ENCODE data around the gene ACADL. TPM values are rescaled to one million over a fixed set of nuclear protein-coding genes. Genes with fewer than 3 reads are reported as not detected.

The ACADL gene
- total RNA-seq, 1 donor from 2014 or later = 1.5 TPM

- no peaks in the 10 kb centered on the region for H3K27me3 ChIP-seq (ENCODE audit: control insufficient read depth, insufficient read depth, low read length)
- TF ChIP-seq CTCF (IDR thresholded peaks at IDR 0.05; ENCODE audit: insufficient read depth, low read length, poor library complexity, severe bottlenecking) = no peak
- H3K36me3 ChIP-seq (ENCODE audit: control insufficient read depth, insufficient read depth, low read length) = no peaks in the 10 kb centered on the region
- H3K4me3 ChIP-seq (ENCODE audit: low read depth, low read length) = no peak overlapping the region
- no peak for DNase-seq (ENCODE audit: low read depth)
Measured at GRCh38 chr2:210263841-210264240, 38.6 kb upstream of the ACADL start.

- DNase-seq (ENCODE audit: low read depth) = no peak
- no peaks in the 10 kb centered on the region for H3K27me3 ChIP-seq (ENCODE audit: control insufficient read depth, insufficient read depth, low read length)
- no peak overlapping the region for H3K4me3 ChIP-seq (ENCODE audit: low read depth, low read length)
- no peak for TF ChIP-seq CTCF (IDR thresholded peaks at IDR 0.05; ENCODE audit: insufficient read depth, low read length, poor library complexity, severe bottlenecking)
- no peaks in the 10 kb centered on the region for H3K36me3 ChIP-seq (ENCODE audit: control insufficient read depth, insufficient read depth, low read length)
Measured at GRCh38 chr2:210262036-210262435, 36.8 kb upstream of the ACADL start.

- H3K36me3 ChIP-seq (ENCODE audit: control insufficient read depth, insufficient read depth, low read length) = no peaks in the 10 kb centered on the region
- TF ChIP-seq CTCF (IDR thresholded peaks at IDR 0.05; ENCODE audit: insufficient read depth, low read length, poor library complexity, severe bottlenecking) = no peak
- H3K4me3 ChIP-seq (ENCODE audit: low read depth, low read length) = no peak overlapping the region
- DNase-seq (ENCODE audit: low read depth) = no peak
- H3K27me3 ChIP-seq (ENCODE audit: control insufficient read depth, insufficient read depth, low read length) = no peaks in the 10 kb centered on the region
Measured at GRCh38 chr2:210259687-210260086, 34.4 kb upstream of the ACADL start.

GRCh38 chr2:210252699-210253606 is 27.7 kb upstream of the ACADL start:
- no peak overlapping the region for H3K4me3 ChIP-seq (ENCODE audit: low read depth, low read length)
- no peak for DNase-seq (ENCODE audit: low read depth)
- H3K36me3 ChIP-seq (ENCODE audit: control insufficient read depth, insufficient read depth, low read length) = no peaks in the 10 kb centered on the region
- no peak for TF ChIP-seq CTCF (IDR thresholded peaks at IDR 0.05; ENCODE audit: insufficient read depth, low read length, poor library complexity, severe bottlenecking)
- no peaks in the 10 kb centered on the region for H3K27me3 ChIP-seq (ENCODE audit: control insufficient read depth, insufficient read depth, low read length)

GRCh38 chr2:210250622-210251021 is 25.4 kb upstream of the ACADL start:
- no peak for TF ChIP-seq CTCF (IDR thresholded peaks at IDR 0.05; ENCODE audit: insufficient read depth, low read length, poor library complexity, severe bottlenecking)
- no peak for DNase-seq (ENCODE audit: low read depth)
- no peaks in the 10 kb centered on the region for H3K36me3 ChIP-seq (ENCODE audit: control insufficient read depth, insufficient read depth, low read length)
- no peaks in the 10 kb centered on the region for H3K27me3 ChIP-seq (ENCODE audit: control insufficient read depth, insufficient read depth, low read length)
- H3K4me3 ChIP-seq (ENCODE audit: low read depth, low read length) = no peak overlapping the region

- no peak for TF ChIP-seq CTCF (IDR thresholded peaks at IDR 0.05; ENCODE audit: insufficient read depth, low read length, poor library complexity, severe bottlenecking)
- DNase-seq (ENCODE audit: low read depth) = no peak
- H3K4me3 ChIP-seq (ENCODE audit: low read depth, low read length) = no peak overlapping the region
Measured at GRCh38 chr2:210233487-210233886, 8.2 kb upstream of the ACADL start.

More at GRCh38 chr2:210233487-210233886, 8.2 kb upstream of the ACADL start:
- Histone ChIP-seq H3K27me3 (ENCODE audit: control insufficient read depth, insufficient read depth, low read length) (no peaks in the 10 kb centered on the region), H3K36me3 (ENCODE audit: control insufficient read depth, insufficient read depth, low read length) (no peaks in the 10 kb centered on the region)
